Stimulated activated CD4-positive, alpha-beta T cell treated with anti-CD3 and anti-CD28 coated beads, Interleukin-4, amount 100 ng/mL, for 24 hours (primary cell): ENCODE measurements around the gene JADE2.
A peak's percentile ranks its signal among the peaks of the same experiment; 100 is the strongest.
"Not testable (repeated sequence)": the region's sequence is repeated elsewhere in the genome, so short reads cannot be mapped to it uniquely, and the experiment has no call there.

Experiments
- DNase-seq: peaks from one replicate; pipeline ENCODE4 v3.0.0-alpha.2; 2020

The JADE2 gene

GRCh38 chr5:134508521-134509195, 16.8 kb upstream of the JADE2 start:
- DNase-seq = no peak

- no peak for DNase-seq
Observed at GRCh38 chr5:134509308-134510040, 16.0 kb upstream of the JADE2 start.

GRCh38 chr5:134510970-134511795, 14.3 kb upstream of the JADE2 start:
- DNase-seq = peak; percentile 78

- DNase-seq = no peak
Observed at GRCh38 chr5:134511796-134512660, 13.4 kb upstream of the JADE2 start.

- DNase-seq = no peak
Observed at GRCh38 chr5:134512661-134512999, 12.8 kb upstream of the JADE2 start.

- DNase-seq = no peak
Observed at GRCh38 chr5:134515801-134516200, 9.7 kb upstream of the JADE2 start.

GRCh38 chr5:134516984-134517383, 8.5 kb upstream of the JADE2 start:
- DNase-seq = not testable (repeated sequence)

- no peak for DNase-seq
Observed at GRCh38 chr5:134517553-134517952, 7.9 kb upstream of the JADE2 start.

GRCh38 chr5:134519989-134520388, 5.5 kb upstream of the JADE2 start:
- DNase-seq = no peak

- DNase-seq = no peak
Observed at GRCh38 chr5:134521841-134522240, 3.6 kb upstream of the JADE2 start.

GRCh38 chr5:134523543-134524271, 1.8 kb upstream of the JADE2 start:
- DNase-seq = no peak

GRCh38 chr5:134524272-134524825, 1.1 kb upstream of the JADE2 start:
- peak; percentile 68 for DNase-seq

- peak; percentile 64 for DNase-seq
Observed at GRCh38 chr5:134525683-134526482, 413 bp downstream of the JADE2 start.

GRCh38 chr5:134526483-134527155, 1.1 kb downstream of the JADE2 start:
- peak; percentile 78 for DNase-seq

- peak; percentile 73 for DNase-seq
Observed at GRCh38 chr5:134527156-134527960, 1.9 kb downstream of the JADE2 start.

GRCh38 chr5:134527961-134528424, 2.5 kb downstream of the JADE2 start:
- no peak for DNase-seq

- DNase-seq = no peak
Observed at GRCh38 chr5:134528556-134528955, 3.1 kb downstream of the JADE2 start.

GRCh38 chr5:134529460-134529859, 4.0 kb downstream of the JADE2 start:
- no peak for DNase-seq
